HG02870 (cell line): ENCODE results near the gene RPS25.
"Not testable (repeated sequence)": the region's sequence is repeated elsewhere in the genome, so short reads cannot be mapped to it uniquely, and the experiment has no call there.

Experiments
- ATAC-seq: cut with Tn5 transposase; IDR thresholded peaks from one replicate; pipeline ENCODE4 v1.9.1; 2021; ENCODE audit warnings: mild to moderate bottlenecking, moderate library complexity; ENCODE audit not compliant: unreplicated experiment

The RPS25 gene

GRCh38 chr11:119016216-119017009 is 1.7 kb downstream of the RPS25 start:
- ATAC-seq, result no peak

GRCh38 chr11:119015054-119015611 is 3.0 kb downstream of the RPS25 start:
- no peak for ATAC-seq

GRCh38 chr11:119014209-119014924 is 3.8 kb downstream of the RPS25 start:
- ATAC-seq, result no peak

- ATAC-seq, result no peak
Measured at GRCh38 chr11:119012629-119013170, 5.4 kb downstream of the RPS25 start.

GRCh38 chr11:119011476-119012053 is 6.6 kb downstream of the RPS25 start:
- no peak for ATAC-seq

GRCh38 chr11:119006656-119007055 is 11.5 kb downstream of the RPS25 start:
- ATAC-seq, result no peak

GRCh38 chr11:119000906-119001305 is 17.2 kb downstream of the RPS25 start:
- ATAC-seq, result no peak

- ATAC-seq, result no peak
Measured at GRCh38 chr11:118998822-118999221, 19.3 kb downstream of the RPS25 start.

- peak; percentile 19 for ATAC-seq
Measured at GRCh38 chr11:118998388-118998717, 19.8 kb downstream of the RPS25 start.

- peak; percentile 79 for ATAC-seq
Measured at GRCh38 chr11:118997627-118998387, 20.3 kb downstream of the RPS25 start, which contains the start of gene CENATAC. TSS of gene CENATAC (plus strand) at chr11:118998138. CDS start at chr11:118998198, 60 bp downstream.

GRCh38 chr11:118996926-118997626 is 21.1 kb downstream of the RPS25 start:
- no peak for ATAC-seq

GRCh38 chr11:118991486-118992038 is 26.6 kb downstream of the RPS25 start:
- ATAC-seq, result not testable (repeated sequence)

GRCh38 chr11:118988280-118988679 is 29.9 kb downstream of the RPS25 start:
- no peak for ATAC-seq

- no peak for ATAC-seq
Measured at GRCh38 chr11:118984825-118985224, 33.3 kb downstream of the RPS25 start.

- ATAC-seq, result not testable (repeated sequence)
Measured at GRCh38 chr11:118984337-118984736, 33.8 kb downstream of the RPS25 start.

GRCh38 chr11:118980191-118980881 is 37.8 kb downstream of the RPS25 start:
- no peak for ATAC-seq

- ATAC-seq, result no peak
Measured at GRCh38 chr11:118979434-118979833, 38.7 kb downstream of the RPS25 start.

- no peak for ATAC-seq
Measured at GRCh38 chr11:118975771-118976709, 42.1 kb downstream of the RPS25 start.
